HG03045 (cell line): ENCODE measurements around the gene CREBL2.

Source experiments
- ATAC-seq: cut with Tn5 transposase; IDR thresholded peaks from one replicate; pipeline ENCODE4 v1.9.1; 2021; ENCODE audit warnings: mild to moderate bottlenecking, moderate library complexity; ENCODE audit not compliant: unreplicated experiment

CREBL2 gene

GRCh38 chr12:12671850-12672660 is 60.4 kb downstream of the CREBL2 start:
- no peak for ATAC-seq

- no peak for ATAC-seq
Observed at GRCh38 chr12:12673296-12673695, 61.6 kb downstream of the CREBL2 start.

- ATAC-seq, result no peak
Observed at GRCh38 chr12:12676605-12677004, 64.9 kb downstream of the CREBL2 start.

- ATAC-seq, result no peak
Observed at GRCh38 chr12:12681061-12681765, 69.5 kb downstream of the CREBL2 start.

GRCh38 chr12:12682284-12682683 is 70.6 kb downstream of the CREBL2 start:
- ATAC-seq, result no peak

GRCh38 chr12:12683136-12683697 is 71.5 kb downstream of the CREBL2 start:
- ATAC-seq, result no peak

GRCh38 chr12:12683725-12684124 is 72.0 kb downstream of the CREBL2 start:
- ATAC-seq, result no peak

GRCh38 chr12:12684375-12685106 is 72.9 kb downstream of the CREBL2 start:
- ATAC-seq, result no peak

GRCh38 chr12:12685305-12685704 is 73.6 kb downstream of the CREBL2 start:
- ATAC-seq, result no peak

- ATAC-seq, result no peak
Observed at GRCh38 chr12:12686472-12686871, 74.8 kb downstream of the CREBL2 start.

GRCh38 chr12:12686925-12687324 is 75.2 kb downstream of the CREBL2 start:
- ATAC-seq, result no peak

GRCh38 chr12:12689647-12690300 is 78.1 kb downstream of the CREBL2 start:
- ATAC-seq, result no peak

GRCh38 chr12:12691549-12691948 is 79.9 kb downstream of the CREBL2 start:
- no peak for ATAC-seq

GRCh38 chr12:12693111-12693671 is 81.5 kb downstream of the CREBL2 start:
- no peak for ATAC-seq
